NT2/D1 (cell line): ENCODE measurements around the gene ATMIN.

Source experiments
- DNase-seq: peaks from one replicate; pipeline ENCODE4 v3.0.0-alpha.2; 2011; ENCODE audit warnings: low read depth, low spot score
- H3K27me3 ChIP-seq: 2 replicates; pipeline ENCODE4 v1.6.0; 2011; ENCODE audit warnings: mild to moderate bottlenecking; ENCODE audit not compliant: insufficient read length, insufficient read depth
- H3K36me3 ChIP-seq: 2 replicates; pipeline ENCODE4 v1.6.1; 2011; ENCODE audit warnings: mild to moderate bottlenecking, low read length, mixed read lengths; ENCODE audit not compliant: insufficient read depth, insufficient read length
- H3K4me1 ChIP-seq: 2 replicates; pipeline ENCODE4 v1.5.1; 2011; ENCODE audit not compliant: insufficient read depth, insufficient read length
- H3K4me3 ChIP-seq: 2 replicates; pipeline ENCODE4 v1.5.1; 2011; ENCODE audit warnings: low read depth; ENCODE audit not compliant: insufficient read length
- H3K9ac ChIP-seq: 2 replicates; pipeline ENCODE4 v1.6.0; 2011; ENCODE audit warnings: low read depth; ENCODE audit not compliant: insufficient read length
- H3K9me3 ChIP-seq: 2 replicates; pipeline ENCODE4 v1.5.1; 2011; ENCODE audit warnings: mild to moderate bottlenecking, low read length; ENCODE audit not compliant: insufficient read depth
- SUZ12 ChIP-seq: IDR thresholded peaks from 2 replicates; pipeline ENCODE4 v1.6.1; 2011; ENCODE audit not compliant: insufficient read length, insufficient read depth; ENCODE audit errors: extremely low read depth
- YY1 ChIP-seq: IDR thresholded peaks from 2 replicates; pipeline ENCODE4 v1.6.1; 2011; ENCODE audit not compliant: insufficient read length, insufficient read depth
- ZNF274 ChIP-seq: IDR thresholded peaks from 2 replicates; pipeline ENCODE4 v1.6.1; 2011; ENCODE audit warnings: mild to moderate bottlenecking, low read depth, low read length

The ATMIN gene

GRCh38 chr16:81070979-81071378, 35.3 kb downstream of the ATMIN start:
- no peaks in the 10 kb centered on the region for H3K36me3 ChIP-seq
- DNase-seq = no peak
- no peaks in the 10 kb centered on the region for H3K27me3 ChIP-seq
- no peak overlapping the region for H3K9ac ChIP-seq
- H3K4me1 ChIP-seq = no peaks in the 10 kb centered on the region
- TF ChIP-seq SUZ12 = no peak
- no peak for TF ChIP-seq ZNF274
- TF ChIP-seq YY1 = no peak
- H3K9me3 ChIP-seq = no peaks in the 10 kb centered on the region; the same call in 1 of the 2 replicates
- no peak overlapping the region for H3K4me3 ChIP-seq

GRCh38 chr16:81071805-81072204, 36.2 kb downstream of the ATMIN start:
- Histone ChIP-seq H3K9ac (no peak overlapping the region), H3K27me3 (no peaks in the 10 kb centered on the region), H3K4me1 (no peaks in the 10 kb centered on the region), H3K36me3 (no peaks in the 10 kb centered on the region), H3K9me3 (no peaks in the 10 kb centered on the region; the same call in 1 of the 2 replicates), H3K4me3 (no peak overlapping the region)
- TF ChIP-seq ZNF274 = no peak
- TF ChIP-seq YY1 = no peak
- no peak for TF ChIP-seq SUZ12
- DNase-seq = no peak

- DNase-seq = peak; percentile 46
- TF ChIP-seq ZNF274 = no peak
- no peak for TF ChIP-seq YY1
- TF ChIP-seq SUZ12 = no peak
- no peak overlapping the region for H3K9ac ChIP-seq
- H3K36me3 ChIP-seq = no peaks in the 10 kb centered on the region
- H3K27me3 ChIP-seq = no peaks in the 10 kb centered on the region
- no peaks in the 10 kb centered on the region; the same call in 1 of the 2 replicates for H3K9me3 ChIP-seq
- H3K4me3 ChIP-seq = no peak overlapping the region
- H3K4me1 ChIP-seq = peaks cover 3% of the 10 kb centered on the region
Observed at GRCh38 chr16:81073560-81074330, 38.1 kb downstream of the ATMIN start.

GRCh38 chr16:81076566-81077075, 41.0 kb downstream of the ATMIN start:
- no peak for TF ChIP-seq ZNF274
- no peak for TF ChIP-seq SUZ12
- TF ChIP-seq YY1 = no peak
- Histone ChIP-seq H3K4me3 (peak overlapping the region; percentile 80), H3K9me3 (no peaks in the 10 kb centered on the region), H3K4me1 (peaks cover 3% of the 10 kb centered on the region), H3K9ac (peak overlapping the region; percentile 96), H3K36me3 (no peaks in the 10 kb centered on the region), H3K27me3 (no peaks in the 10 kb centered on the region)
- DNase-seq = no peak

GRCh38 chr16:81077076-81077940, 41.7 kb downstream of the ATMIN start, which contains the start of gene C16orf46:
TSS of gene C16orf46 (minus strand) at chr16:81077238. CDS start at chr16:81063955, 13,283 bp downstream.
- Histone ChIP-seq H3K9me3 (no peaks in the 10 kb centered on the region), H3K4me3 (peak within 1 kb of the TSS; percentile 80), H3K27me3 (no peaks in the 10 kb centered on the region), H3K4me1 (peaks cover 3% of the 10 kb centered on the region), H3K9ac (peak within 1 kb of the TSS; percentile 96), H3K36me3 (no peaks in the 10 kb centered on the region)
- TF ChIP-seq SUZ12 (no peak), YY1 (no peak), ZNF274 (no peak)
- DNase-seq = peak; percentile 96

GRCh38 chr16:81080233-81080632, 44.6 kb downstream of the ATMIN start:
- Histone ChIP-seq H3K27me3 (no peaks in the 10 kb centered on the region), H3K4me1 (peaks cover 3% of the 10 kb centered on the region), H3K36me3 (peaks cover 16% of the 10 kb centered on the region), H3K4me3 (no peak overlapping the region), H3K9me3 (no peaks in the 10 kb centered on the region), H3K9ac (no peak overlapping the region)
- DNase-seq = no peak
- TF ChIP-seq YY1 (no peak), ZNF274 (no peak), SUZ12 (no peak)

GRCh38 chr16:81081014-81081413, 45.4 kb downstream of the ATMIN start:
- TF ChIP-seq SUZ12 (no peak), YY1 (no peak), ZNF274 (no peak)
- Histone ChIP-seq H3K27me3 (no peaks in the 10 kb centered on the region), H3K9ac (no peak overlapping the region), H3K36me3 (peaks cover 18% of the 10 kb centered on the region), H3K9me3 (no peaks in the 10 kb centered on the region), H3K4me1 (peaks cover 3% of the 10 kb centered on the region), H3K4me3 (no peak overlapping the region)
- no peak for DNase-seq
